Effector CD4-positive, alpha-beta T cell (primary cell): Measurements from ENCODE around the gene FMNL3.

Experiments
- DNase-seq: peaks from one replicate; pipeline ENCODE4 v3.0.0-alpha.2; 2020

Gene FMNL3

DNA sequence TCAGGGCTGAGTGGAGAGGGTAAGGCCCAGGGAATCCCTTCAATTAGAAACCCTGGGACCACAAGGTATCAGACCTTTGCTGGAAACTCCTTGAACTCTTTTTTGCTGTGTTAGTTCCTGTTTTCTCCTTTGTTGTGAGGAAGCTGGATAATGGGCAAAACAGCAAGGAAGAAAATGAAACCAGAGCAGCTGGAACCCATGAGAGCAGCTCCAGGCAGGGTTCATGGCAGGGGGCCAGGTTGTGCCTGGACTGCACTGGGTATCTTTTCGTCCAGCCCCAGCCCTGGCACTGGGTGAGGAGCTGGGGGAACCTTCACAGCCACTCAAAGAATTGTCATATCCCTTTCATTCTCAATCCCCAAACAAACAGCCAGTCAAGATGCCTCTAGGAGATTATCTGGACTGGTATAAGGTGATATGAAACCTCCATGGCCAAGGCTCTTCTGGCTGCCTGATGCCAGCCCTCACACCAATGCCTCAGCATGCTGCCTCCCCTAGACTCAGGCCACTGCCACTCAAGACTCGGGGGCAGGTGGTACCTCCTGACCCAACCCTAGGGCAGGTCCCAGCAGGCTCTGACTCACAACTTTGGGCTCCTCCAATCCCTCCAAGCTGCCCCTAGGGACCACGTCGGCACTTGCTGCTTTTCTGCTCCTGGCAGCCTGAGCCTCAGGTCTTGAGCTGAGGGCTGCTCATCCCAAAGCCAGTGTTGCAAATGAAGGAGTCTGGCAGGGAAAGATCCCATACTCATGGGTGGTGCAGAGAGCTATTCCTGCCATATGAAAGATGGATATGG lies 118.3 kb downstream of the FMNL3 start:
- DNase-seq, result no peak

DNA sequence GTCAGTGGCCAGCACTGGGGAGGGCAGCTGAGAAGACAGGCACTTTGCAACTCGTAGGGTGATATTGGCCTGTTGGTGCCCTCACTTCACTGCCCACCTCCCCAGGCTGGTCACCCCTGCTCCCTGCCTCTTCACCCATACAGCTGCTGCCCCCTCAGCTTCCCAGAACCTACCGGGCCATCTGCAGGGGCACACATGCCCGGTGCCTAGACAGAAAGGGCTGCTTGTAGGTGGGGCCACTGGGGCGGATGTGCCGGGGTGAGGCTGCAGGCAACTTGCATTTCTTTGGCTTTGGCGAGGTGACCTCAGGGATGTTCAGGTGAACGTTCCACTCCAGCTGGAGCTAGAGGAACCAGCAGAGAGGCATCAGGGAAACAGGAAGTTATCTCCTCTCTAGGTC lies 118.9 kb downstream of the FMNL3 start:
- no peak for DNase-seq

DNA sequence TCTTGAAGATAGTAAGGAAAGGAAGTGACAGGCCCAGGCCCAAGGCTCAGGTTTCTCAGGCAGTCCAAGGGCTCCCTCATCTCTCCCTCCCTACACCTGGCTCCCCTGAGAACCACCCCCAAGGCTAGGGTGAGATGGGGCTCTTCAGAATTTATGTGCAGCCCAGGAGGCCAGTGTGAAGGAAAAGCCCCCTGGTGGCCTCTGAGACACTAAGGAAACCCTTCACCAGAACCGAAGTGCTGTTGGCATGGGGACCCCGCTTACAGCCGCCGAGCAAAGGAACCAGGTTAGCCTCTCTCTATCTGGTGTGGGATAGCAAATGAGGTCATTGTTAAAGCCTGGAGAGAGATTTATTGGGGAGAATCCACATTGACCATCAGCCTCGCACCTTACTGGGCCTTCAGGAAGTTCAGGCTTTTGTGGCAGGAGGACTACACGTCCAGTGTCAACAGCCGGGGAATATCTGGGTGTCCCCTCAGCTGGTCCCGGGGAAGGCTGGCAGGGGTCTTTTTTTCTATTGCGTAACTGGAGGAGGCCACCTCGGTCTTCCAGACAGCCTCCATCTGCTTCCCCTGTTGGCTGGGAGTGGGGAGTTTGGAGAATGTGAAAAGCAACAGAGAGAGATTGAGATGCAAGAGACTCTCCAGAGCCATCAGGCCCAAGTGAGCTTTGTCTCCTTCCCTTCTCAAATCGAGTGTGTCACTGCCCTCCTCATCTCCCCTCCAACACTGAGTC lies 119.9 kb downstream of the FMNL3 start:
- DNase-seq, result no peak
